H1 (cell line): Measurements from ENCODE around the gene TTYH2. TPM values are rescaled to one million over a fixed set of nuclear protein-coding genes. Genes with fewer than 3 reads are reported as not detected.

Experiments
- KDM4A ChIP-seq: IDR thresholded peaks from one replicate; pipeline ENCODE4 v1.7.1; 2012; ENCODE audit warnings: low read depth, mild to moderate bottlenecking, moderate library complexity, low read length, inconsistent platforms; ENCODE audit not compliant: severe bottlenecking
- POU5F1 ChIP-seq: IDR thresholded peaks from 2 replicates; pipeline ENCODE4 v1.6.1; 2011; ENCODE audit warnings: low read depth, mild to moderate bottlenecking, low read length, moderate library complexity
- RBBP5 ChIP-seq: IDR thresholded peaks from 2 replicates; pipeline ENCODE4 v1.7.1; 2012; ENCODE audit warnings: low read depth, mild to moderate bottlenecking, inconsistent platforms, low read length, moderate library complexity, borderline replicate concordance
- RFX5 ChIP-seq: IDR thresholded peaks from 2 replicates; pipeline ENCODE4 v1.6.1; 2011; ENCODE audit warnings: low read depth, low read length, improper control_type of control experiment, borderline replicate concordance
- SAP30 ChIP-seq: fragments of 300-600 bp; sonication (generic); IDR thresholded peaks from 2 replicates; pipeline ENCODE4 v1.7.1; 2012; ENCODE audit warnings: low read length, moderate library complexity, mild to moderate bottlenecking, inconsistent platforms; ENCODE audit not compliant: insufficient read depth, insufficient replicate concordance
- SP4 ChIP-seq: IDR thresholded peaks from 2 replicates; pipeline ENCODE4 v1.6.1; 2012; ENCODE audit warnings: low read length, inconsistent platforms
- polyA plus RNA-seq, 7 experiments: library from polyadenylated mRNA; depleted of rRNA in 3 of 7; stranded (reverse) in 5 of 7; unstranded in 2 of 7; fragments of >200 nt in 5 of 7; fragments of 200-250 nt in 2 of 7; gene quantifications; 1 replicate in 5 of 7; 2 replicates in 1 of 7; 4 replicates in 1 of 7; pipeline versions ENCODE4 v1.2.1 to v1.2.3, GENCODE V29; 2011 to 2013; ENCODE audit warnings: missing spikeins in 2 of 7, mixed read lengths in 2 of 7
- total RNA-seq: library from RNA; stranded (reverse); fragmentation: NEBNext Ultra II Directional; extraction: Animal tissue kit (Norgen Biotek cat#: 25700); gene quantifications from 2 replicates; pipeline ENCODE4 v1.2.1, GENCODE V29; 2021

TTYH2 gene
- total and polyA plus RNA-seq, 2 of the 8 experiments (the other 6 are each of a cell fraction or from before 2014, with no cell fraction given), result 3.2 to 9.2 TPM

GRCh38 chr17:74235911-74236371 is 22.6 kb downstream of the TTYH2 start (continued):
- no peak for TF ChIP-seq RBBP5
- TF ChIP-seq SAP30, result no peak
- no peak for TF ChIP-seq KDM4A
- TF ChIP-seq RFX5, result no peak
- TF ChIP-seq POU5F1, result no peak
- TF ChIP-seq SP4, result no peak
